OCI-LY7 (cell line): ENCODE results near the gene THSD7A.

Experiments used
- CTCF ChIP-seq: fragments of 200-600 bp; sonication (generic); conservative IDR thresholded peaks from 2 replicates; pipeline ENCODE4 v1.5.1; 2014; ENCODE audit warnings: mild to moderate bottlenecking, antibody characterized with exemption, low read length, moderate library complexity, mixed read lengths
- EZH2phosphoT487 ChIP-seq: fragments of 200-600 bp; sonication (generic); IDR thresholded peaks from 2 replicates; pipeline ENCODE4 v1.6.1; 2018; ENCODE audit warnings: low read depth, borderline replicate concordance, mild to moderate bottlenecking, mixed run types, antibody characterized with exemption, low read length, moderate library complexity, mixed read lengths

- TF ChIP-seq CTCF (peak; percentile 42), EZH2phosphoT487 (no peak)
These were observed 3.3 kb upstream of the THSD7A start for GRCh38 chr7:11835260-11835659.
